Fibroblast of the conjunctiva (primary cell): ENCODE data around the gene L3HYPDH.

Experiments used
- DNase-seq: peaks from one replicate; pipeline ENCODE4 v3.0.0-alpha.2; 2010; ENCODE audit warnings: low read depth

Gene L3HYPDH

GRCh38 chr14:59483819-59484638 lies at the start of gene L3HYPDH, which contains the start of gene JKAMP:
Gene L3HYPDH (minus strand): TSS chr14:59484408. CDS start chr14:59484316, 92 bp downstream.
Gene JKAMP (plus strand): TSS chr14:59484517. CDS start chr14:59484590, 73 bp downstream.
- DNase-seq: peak; percentile 90

GRCh38 chr14:59532419-59532818 lies 48.2 kb upstream of the L3HYPDH start:
- no peak for DNase-seq

GRCh38 chr14:59530349-59530748 lies 46.1 kb upstream of the L3HYPDH start:
- no peak for DNase-seq

GRCh38 chr14:59529189-59529588 lies 45.0 kb upstream of the L3HYPDH start:
- no peak for DNase-seq

- DNase-seq: no peak
These were observed 36.0 kb upstream of the L3HYPDH start for GRCh38 chr14:59520224-59520623.

- no peak for DNase-seq
These were observed 27.8 kb upstream of the L3HYPDH start for GRCh38 chr14:59511916-59512575.

GRCh38 chr14:59510966-59511365 lies 26.8 kb upstream of the L3HYPDH start:
- DNase-seq: no peak

GRCh38 chr14:59510001-59510400 lies 25.8 kb upstream of the L3HYPDH start:
- no peak for DNase-seq

GRCh38 chr14:59509101-59509500 lies 24.9 kb upstream of the L3HYPDH start:
- no peak for DNase-seq

GRCh38 chr14:59507752-59508103 lies 23.5 kb upstream of the L3HYPDH start:
- no peak for DNase-seq

- DNase-seq: peak; percentile 27
These were observed 23.0 kb upstream of the L3HYPDH start for GRCh38 chr14:59507063-59507751.

- DNase-seq: no peak
These were observed 19.0 kb upstream of the L3HYPDH start for GRCh38 chr14:59503256-59503655.

GRCh38 chr14:59500732-59501131 lies 16.5 kb upstream of the L3HYPDH start:
- no peak for DNase-seq

- no peak for DNase-seq
These were observed 8.2 kb upstream of the L3HYPDH start for GRCh38 chr14:59492384-59492783.

GRCh38 chr14:59490756-59491155 lies 6.5 kb upstream of the L3HYPDH start:
- no peak for DNase-seq

- DNase-seq: no peak
These were observed 499 bp upstream of the L3HYPDH start for GRCh38 chr14:59484639-59485175.

GRCh38 chr14:59483363-59483762 lies 845 bp downstream of the L3HYPDH start:
- no peak for DNase-seq

- DNase-seq: peak; percentile 71
These were observed 1.5 kb downstream of the L3HYPDH start for GRCh38 chr14:59482541-59483331.

GRCh38 chr14:59481871-59482540 lies 2.2 kb downstream of the L3HYPDH start:
- peak; percentile 67 for DNase-seq

GRCh38 chr14:59481407-59481806 lies 2.8 kb downstream of the L3HYPDH start:
- DNase-seq: no peak

GRCh38 chr14:59480166-59480565 lies 4.0 kb downstream of the L3HYPDH start:
- DNase-seq: no peak
